Hippocampal formation (tissue), 2 donors: Measurements from ENCODE around the gene IL22RA1.

Experiments
- DNase-seq, 2 donors: peaks; one replicate each; lab custom pipeline; 2025; lab: John Stamatoyannopoulos, UW

Gene IL22RA1

DNA sequence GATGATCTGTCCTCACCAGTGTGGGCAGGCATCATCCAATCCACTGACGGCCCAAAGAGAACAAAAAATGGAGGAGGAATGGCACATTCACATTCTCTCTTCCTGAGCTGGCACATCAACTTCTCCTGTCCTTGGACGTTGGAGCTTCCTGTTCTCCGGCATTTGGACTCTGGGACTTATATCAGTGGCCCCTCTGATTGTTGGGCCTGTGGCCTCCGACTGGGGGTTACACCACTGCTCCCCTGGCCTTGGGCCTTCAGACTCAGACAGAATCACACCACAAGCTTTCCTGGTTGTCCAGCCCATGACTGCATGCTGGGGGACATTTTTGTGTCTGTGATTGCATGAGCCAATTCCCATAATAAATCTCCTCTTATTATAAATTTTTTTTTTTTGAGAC is 24.1 kb upstream of the IL22RA1 start:
- DNase-seq: no peak

- DNase-seq: no peak
These were observed 22.6 kb upstream of the IL22RA1 start for GRCh38 chr1:24165500-24165899.

DNA sequence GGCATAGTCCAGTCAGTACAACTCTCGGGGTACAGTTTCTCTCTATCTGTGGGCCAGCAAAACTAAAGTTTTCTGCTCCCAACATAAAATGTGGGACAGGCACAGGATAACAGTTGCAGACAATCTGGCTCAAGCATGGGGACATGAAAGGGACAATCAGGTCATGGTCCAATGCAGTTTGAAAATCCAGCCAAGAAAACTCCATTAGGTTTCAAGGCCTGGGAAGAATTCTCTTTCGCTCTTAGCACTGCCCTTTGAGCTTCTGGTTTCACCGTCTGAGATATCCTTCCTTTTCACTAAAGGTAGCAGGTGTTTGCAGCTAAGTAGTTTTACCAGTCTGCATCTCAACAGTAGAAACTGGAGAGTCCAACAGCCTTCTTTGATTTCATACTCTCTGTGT is 21.1 kb upstream of the IL22RA1 start:
- DNase-seq: no peak

- DNase-seq: no peak
These were observed 19.3 kb upstream of the IL22RA1 start for GRCh38 chr1:24162201-24162600.

- no peak for DNase-seq
These were observed 18.3 kb upstream of the IL22RA1 start for GRCh38 chr1:24161270-24161669.

DNA sequence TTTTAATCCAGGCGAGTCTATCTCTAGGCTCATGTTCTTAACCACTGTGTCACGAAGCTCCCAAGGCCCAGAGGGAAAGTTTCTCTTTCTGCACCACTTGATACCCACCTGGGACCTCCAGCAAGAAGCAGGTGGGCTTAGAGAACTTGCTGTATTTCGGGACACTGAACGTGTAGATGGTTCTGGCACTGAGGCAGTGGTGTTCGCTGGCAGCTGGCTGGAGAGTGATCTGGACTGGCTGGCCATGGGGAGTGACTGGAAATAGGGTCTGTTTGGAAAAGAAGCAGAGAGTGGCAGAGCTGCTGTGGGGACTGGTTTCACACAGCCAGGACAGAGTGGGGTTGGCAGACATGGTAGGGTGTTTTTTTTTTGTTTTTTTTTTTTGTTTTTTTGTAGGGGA is 16.4 kb upstream of the IL22RA1 start:
- DNase-seq: no peak

GRCh38 chr1:24157918-24158481 is 15.1 kb upstream of the IL22RA1 start:
- DNase-seq: no peak

- no peak for DNase-seq
These were observed 13.8 kb upstream of the IL22RA1 start for GRCh38 chr1:24156542-24157260.

DNA sequence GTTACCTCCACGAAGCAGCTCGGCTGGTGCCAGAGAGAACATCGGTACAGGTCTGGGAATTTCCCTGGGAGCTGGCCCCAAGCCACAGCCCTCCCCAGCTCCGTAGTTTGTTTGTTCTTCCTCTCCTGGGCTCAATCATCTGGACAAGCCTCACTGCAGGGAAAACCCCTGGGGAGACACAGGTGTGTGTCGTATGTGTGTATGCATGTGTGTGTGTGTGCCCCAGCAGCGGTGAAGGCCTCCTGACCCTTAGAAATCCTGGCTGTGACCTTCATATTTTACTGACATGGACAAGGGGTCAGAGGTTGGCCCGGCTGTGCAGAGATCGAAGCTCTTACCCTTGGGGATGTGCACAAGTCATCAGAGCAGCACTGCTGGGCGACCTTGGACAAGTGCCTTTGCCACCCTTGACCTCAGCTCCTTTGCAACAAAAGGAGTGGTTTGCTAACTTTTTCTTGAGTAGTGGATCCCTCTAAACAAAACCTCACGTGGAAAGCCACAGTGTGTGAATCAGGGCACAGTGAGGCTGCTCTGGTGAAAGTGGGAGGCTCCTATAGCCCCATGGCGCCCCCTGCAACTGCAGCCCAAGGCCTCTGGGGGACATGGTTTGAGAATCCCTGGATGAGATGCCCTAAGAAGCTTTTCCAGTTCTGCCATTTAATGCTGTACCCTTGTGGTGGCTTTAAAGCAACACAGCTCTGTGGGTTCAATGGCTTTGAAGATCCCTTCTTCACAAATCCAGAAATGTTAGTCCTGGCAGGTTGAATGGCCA is 12.3 kb upstream of the IL22RA1 start:
- DNase-seq: no peak

DNA sequence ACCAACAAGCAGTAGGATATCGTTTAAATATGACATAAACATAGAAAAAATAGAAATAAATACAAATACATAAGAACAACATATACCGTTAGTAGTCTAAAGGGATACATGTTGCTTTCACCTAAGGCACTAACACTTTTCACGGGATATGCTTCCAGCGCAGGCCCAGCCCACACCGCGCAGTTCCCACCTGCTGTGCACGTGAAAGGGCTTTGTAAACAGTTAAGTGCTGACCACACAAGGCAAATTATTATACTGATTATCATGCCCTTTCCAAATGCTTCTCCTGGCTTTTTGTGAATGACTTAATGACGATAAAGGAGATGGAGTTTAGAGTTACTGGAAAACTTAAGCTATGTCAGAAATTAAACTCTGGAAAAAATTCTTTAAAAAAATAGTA is 11.3 kb upstream of the IL22RA1 start:
- no peak for DNase-seq

DNA sequence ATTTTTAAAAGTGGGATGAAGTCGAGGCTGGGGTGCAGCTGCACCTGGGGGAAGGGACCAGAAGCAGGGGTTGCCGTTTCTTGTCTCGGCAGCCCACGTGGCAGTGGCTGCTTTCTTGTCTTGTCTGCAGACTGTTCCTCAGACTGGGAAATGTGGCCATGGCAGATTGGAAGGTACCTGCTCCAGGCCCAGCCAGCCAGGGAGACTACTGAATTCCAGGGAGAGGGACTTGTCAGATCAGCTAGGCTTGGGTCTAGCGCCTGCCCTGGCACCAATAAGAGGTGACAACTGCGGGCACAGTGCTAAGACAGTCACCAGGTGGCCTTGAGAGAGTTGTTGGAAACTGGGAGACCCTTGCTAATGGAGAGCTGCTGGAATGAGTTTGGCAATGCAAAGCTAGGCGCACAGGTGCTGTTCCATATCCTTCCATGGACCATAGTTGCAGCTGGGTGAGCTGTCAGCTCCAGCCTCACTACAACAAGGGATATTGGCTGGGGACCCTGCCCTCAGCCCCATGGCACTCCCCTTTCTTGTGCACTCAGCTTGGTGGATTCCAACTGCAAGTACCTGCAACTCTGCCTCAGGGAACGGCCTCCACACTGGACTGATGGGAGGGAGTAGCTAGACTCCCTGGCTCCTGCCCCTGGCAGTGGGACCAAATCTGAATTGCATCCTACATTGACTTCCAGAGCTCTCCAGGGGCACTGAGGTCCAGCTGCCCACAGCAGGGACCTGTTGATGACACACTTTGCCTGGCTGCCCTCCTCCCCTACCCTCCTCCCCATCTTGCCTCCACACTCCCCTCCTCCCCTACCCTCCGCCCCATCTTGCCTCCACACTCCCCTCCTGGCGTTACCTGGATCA is 9.9 kb upstream of the IL22RA1 start:
- no peak for DNase-seq

- no peak for DNase-seq
These were observed 8.2 kb upstream of the IL22RA1 start for GRCh38 chr1:24151175-24151533.

- DNase-seq: peak; percentile 33 to 64
These were observed 7.6 kb upstream of the IL22RA1 start for GRCh38 chr1:24150234-24151174.

- DNase-seq: no peak
These were observed 6.9 kb upstream of the IL22RA1 start for GRCh38 chr1:24149866-24150233.

DNA sequence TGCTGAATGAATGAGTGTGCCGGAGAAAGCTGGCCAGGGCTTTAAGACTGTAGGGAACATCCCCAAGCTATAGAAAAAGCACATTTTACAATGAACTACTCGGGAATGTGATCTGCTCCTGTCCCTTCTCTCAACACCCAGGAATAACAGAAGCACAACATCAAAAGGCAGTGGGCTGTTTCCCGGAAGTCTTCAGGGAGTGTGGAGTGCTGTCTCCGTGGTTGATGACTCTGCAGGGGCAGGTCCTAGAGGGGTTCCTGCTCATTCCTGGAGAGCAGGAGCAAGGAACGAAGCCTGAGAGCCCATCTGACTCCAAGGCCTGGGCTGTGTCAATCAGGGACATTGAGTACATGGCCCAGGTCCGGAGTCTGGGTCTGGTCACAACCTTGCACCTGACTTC is 4.9 kb upstream of the IL22RA1 start:
- DNase-seq: no peak

- DNase-seq: no peak
These were observed 4.3 kb upstream of the IL22RA1 start for GRCh38 chr1:24147194-24147593.

GRCh38 chr1:24141311-24141997 is 1.5 kb downstream of the IL22RA1 start:
- DNase-seq: no peak

- no peak for DNase-seq
These were observed 2.2 kb downstream of the IL22RA1 start for GRCh38 chr1:24140741-24141181.

GRCh38 chr1:24139841-24140425 is 3.0 kb downstream of the IL22RA1 start:
- no peak for DNase-seq

- no peak for DNase-seq
These were observed 3.8 kb downstream of the IL22RA1 start for GRCh38 chr1:24139222-24139489.
